EH (cell line): Measurements from ENCODE around the gene MAGI2.

ENCODE experiments used
- DNase-seq: peaks from one replicate; pipeline ENCODE4 v3.0.0-alpha.2; 2015; ENCODE audit warnings: low read depth

Gene MAGI2

GRCh38 chr7:79453558-79454360, at the start of gene MAGI2:
Gene MAGI2, minus strand, starts transcription at chr7:79453667. Its CDS starts 347 bp downstream, at chr7:79453320.
- DNase-seq = peak; percentile 87

GRCh38 chr7:79502151-79502550, 48.7 kb upstream of the MAGI2 start:
- no peak for DNase-seq

GRCh38 chr7:79500759-79501158, 47.3 kb upstream of the MAGI2 start:
- DNase-seq = no peak

GRCh38 chr7:79497728-79498127, 44.3 kb upstream of the MAGI2 start:
- no peak for DNase-seq

GRCh38 chr7:79495544-79496272, 42.2 kb upstream of the MAGI2 start:
- peak; percentile 78 for DNase-seq

GRCh38 chr7:79494046-79494445, 40.6 kb upstream of the MAGI2 start:
- DNase-seq = peak; percentile 45

- DNase-seq = no peak
These were observed 35.9 kb upstream of the MAGI2 start for GRCh38 chr7:79489371-79489770.

- no peak for DNase-seq
These were observed 24.9 kb upstream of the MAGI2 start for GRCh38 chr7:79478386-79478785.

GRCh38 chr7:79475455-79475854, 22.0 kb upstream of the MAGI2 start:
- peak; percentile 44 for DNase-seq

- DNase-seq = peak; percentile 33
These were observed 18.2 kb upstream of the MAGI2 start for GRCh38 chr7:79471699-79472098.

- peak; percentile 49 for DNase-seq
These were observed 17.8 kb upstream of the MAGI2 start for GRCh38 chr7:79471283-79471682.

GRCh38 chr7:79465551-79465950, 12.1 kb upstream of the MAGI2 start:
- DNase-seq = no peak

- DNase-seq = no peak
These were observed 10.6 kb upstream of the MAGI2 start for GRCh38 chr7:79464051-79464450.

- no peak for DNase-seq
These were observed 8.9 kb upstream of the MAGI2 start for GRCh38 chr7:79462390-79462789.

GRCh38 chr7:79461660-79462059, 8.2 kb upstream of the MAGI2 start:
- peak; percentile 76 for DNase-seq

GRCh38 chr7:79459381-79459780, 5.9 kb upstream of the MAGI2 start:
- peak; percentile 65 for DNase-seq

GRCh38 chr7:79458796-79459195, 5.3 kb upstream of the MAGI2 start:
- peak; percentile 48 for DNase-seq

GRCh38 chr7:79455173-79455790, 1.8 kb upstream of the MAGI2 start:
- DNase-seq = no peak

GRCh38 chr7:79454361-79454960, 994 bp upstream of the MAGI2 start:
- DNase-seq = peak; percentile 64

- DNase-seq = no peak
These were observed 255 bp downstream of the MAGI2 start for GRCh38 chr7:79453266-79453557.

GRCh38 chr7:79452495-79453265, 787 bp downstream of the MAGI2 start:
- DNase-seq = no peak

GRCh38 chr7:79452032-79452494, 1.4 kb downstream of the MAGI2 start:
- DNase-seq = peak; percentile 84
